Measurements from ENCODE around the gene MRPS26.

DNA sequence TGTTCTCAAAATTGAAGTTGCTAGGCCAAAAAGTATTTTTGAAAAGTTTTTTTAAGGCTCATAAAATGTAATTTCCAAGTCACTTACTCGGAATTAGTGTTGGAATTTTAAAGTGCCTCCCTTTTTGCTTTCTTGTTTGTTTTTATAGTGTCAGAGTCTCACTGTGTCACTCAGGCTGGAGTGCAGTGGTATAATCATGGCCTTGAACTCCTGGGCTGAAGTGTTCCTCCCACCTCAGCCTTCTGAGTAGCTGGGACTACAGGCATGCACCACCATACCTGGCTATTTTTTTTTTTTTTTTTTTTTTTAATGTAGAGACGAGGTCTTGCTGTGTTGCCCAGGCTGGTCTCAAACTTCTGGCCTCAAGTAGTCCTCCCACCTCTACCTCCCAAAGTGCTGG is 42.4 kb upstream of the MRPS26 start:
- TF ChIP-seq, protein P1, sequence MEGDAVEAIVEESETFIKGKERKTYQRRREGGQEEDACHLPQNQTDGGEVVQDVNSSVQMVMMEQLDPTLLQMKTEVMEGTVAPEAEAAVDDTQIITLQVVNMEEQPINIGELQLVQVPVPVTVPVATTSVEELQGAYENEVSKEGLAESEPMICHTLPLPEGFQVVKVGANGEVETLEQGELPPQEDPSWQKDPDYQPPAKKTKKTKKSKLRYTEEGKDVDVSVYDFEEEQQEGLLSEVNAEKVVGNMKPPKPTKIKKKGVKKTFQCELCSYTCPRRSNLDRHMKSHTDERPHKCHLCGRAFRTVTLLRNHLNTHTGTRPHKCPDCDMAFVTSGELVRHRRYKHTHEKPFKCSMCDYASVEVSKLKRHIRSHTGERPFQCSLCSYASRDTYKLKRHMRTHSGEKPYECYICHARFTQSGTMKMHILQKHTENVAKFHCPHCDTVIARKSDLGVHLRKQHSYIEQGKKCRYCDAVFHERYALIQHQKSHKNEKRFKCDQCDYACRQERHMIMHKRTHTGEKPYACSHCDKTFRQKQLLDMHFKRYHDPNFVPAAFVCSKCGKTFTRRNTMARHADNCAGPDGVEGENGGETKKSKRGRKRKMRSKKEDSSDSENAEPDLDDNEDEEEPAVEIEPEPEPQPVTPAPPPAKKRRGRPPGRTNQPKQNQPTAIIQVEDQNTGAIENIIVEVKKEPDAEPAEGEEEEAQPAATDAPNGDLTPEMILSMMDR (IDR thresholded peaks at IDR 0.05), result no peak
- TF ChIP-seq POLR2A (IDR thresholded peaks at IDR 0.05), result no peak
